Calu3 (cell line): ENCODE data around the gene MAD2L2. TPM values are rescaled to one million over a fixed set of nuclear protein-coding genes. Genes with fewer than 3 reads are reported as not detected.

Experiments
- BruUV-seq: library from RNA; stranded (reverse); fragments of 400-500 nt; replicated peaks from 2 replicates; lab custom pipeline; 2021; lab: Mats Ljungman, UMichigan
- CTCF ChIA-PET: fragments of 300-600 bp; sonication (Branson Sonifier 250); formaldehyde crosslinking; loops from one replicate; lab custom pipeline; 2022; ENCODE audit warnings: antibody characterized with exemption; lab: Charles Lee
- DNase-seq: peaks from one replicate; pipeline ENCODE4 v3.0.0; 2022
- H3K27ac Mint-ChIP-seq: one replicate; pipeline ENCODE4 v1.8.0; 2022; ENCODE audit warnings: mixed read lengths; ENCODE audit not compliant: unreplicated experiment
- H3K27me3 Mint-ChIP-seq: one replicate; pipeline ENCODE4 v1.8.0; 2022; ENCODE audit warnings: mixed read lengths; ENCODE audit not compliant: unreplicated experiment
- H3K36me3 Mint-ChIP-seq: one replicate; pipeline ENCODE4 v1.8.0; 2022; ENCODE audit warnings: mild to moderate bottlenecking, moderate library complexity, mixed read lengths; ENCODE audit not compliant: insufficient read depth, unreplicated experiment
- H3K4me1 Mint-ChIP-seq: one replicate; pipeline ENCODE4 v1.8.0; 2022; ENCODE audit warnings: mild to moderate bottlenecking, low read depth, mixed read lengths; ENCODE audit not compliant: unreplicated experiment
- H3K4me3 Mint-ChIP-seq: one replicate; pipeline ENCODE4 v1.8.0; 2022; ENCODE audit warnings: mild to moderate bottlenecking, low read depth, moderate library complexity, mixed read lengths; ENCODE audit not compliant: unreplicated experiment
- H3K9me3 Mint-ChIP-seq: one replicate; pipeline ENCODE4 v1.8.0; 2022; ENCODE audit warnings: low read depth, mixed read lengths; ENCODE audit not compliant: unreplicated experiment
- CTCF ChIP-seq: fragments of 200-600 bp; IDR thresholded peaks from one replicate; pipeline ENCODE4 v1.8.0; 2022; ENCODE audit warnings: antibody characterized with exemption; ENCODE audit not compliant: unreplicated experiment
- intact Hi-C: fragments of 100-400 bp; cut with micrococcal nuclease; formaldehyde crosslinking; loops from one replicate; pipeline ENCODE4 v1.10.0; 2022; ENCODE audit not compliant: unreplicated experiment
- total RNA-seq: library from RNA; stranded (reverse); gene quantifications from 2 replicates; pipeline ENCODE4 v1.2.3, GENCODE V29; 2022

MAD2L2 gene
- total RNA-seq, 1 experiment from 2014 or later: 19.2 TPM

DNA sequence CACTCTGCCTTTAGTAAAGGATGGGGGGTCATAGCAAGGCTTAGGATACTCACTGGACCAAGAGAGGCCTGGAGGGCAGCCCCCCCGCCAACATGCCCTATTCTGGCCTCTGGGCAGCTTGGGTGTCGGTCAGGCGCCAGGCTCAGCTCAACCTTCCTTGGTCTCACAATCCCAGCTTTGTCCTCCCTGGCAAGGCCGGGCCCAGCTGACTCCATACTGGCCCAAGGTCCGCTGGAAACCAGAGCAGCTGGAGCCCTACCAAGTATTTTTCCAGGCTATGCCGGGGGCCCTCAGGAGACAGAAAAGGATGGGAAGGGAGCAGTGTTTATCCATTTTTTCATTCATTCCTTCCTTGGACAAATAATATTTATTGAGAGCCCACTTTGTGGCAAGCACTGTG lies 32.9 kb downstream of the MAD2L2 start:
- TF ChIP-seq CTCF: no peak
- H3K27ac Mint-ChIP-seq: no peak overlapping the region
- H3K27me3 Mint-ChIP-seq: peaks cover 42% of the 10 kb centered on the region
- H3K9me3 Mint-ChIP-seq: no peaks in the 10 kb centered on the region
- CTCF ChIA-PET: no interaction called here
- H3K4me3 Mint-ChIP-seq: no peak overlapping the region
- peaks cover under 1% of the 10 kb centered on the region for H3K36me3 Mint-ChIP-seq
- no TSS peak for BruUV-seq
- H3K4me1 Mint-ChIP-seq: peaks cover 9% of the 10 kb centered on the region
- no peak for DNase-seq
- intact Hi-C loops: no loop called here

DNA sequence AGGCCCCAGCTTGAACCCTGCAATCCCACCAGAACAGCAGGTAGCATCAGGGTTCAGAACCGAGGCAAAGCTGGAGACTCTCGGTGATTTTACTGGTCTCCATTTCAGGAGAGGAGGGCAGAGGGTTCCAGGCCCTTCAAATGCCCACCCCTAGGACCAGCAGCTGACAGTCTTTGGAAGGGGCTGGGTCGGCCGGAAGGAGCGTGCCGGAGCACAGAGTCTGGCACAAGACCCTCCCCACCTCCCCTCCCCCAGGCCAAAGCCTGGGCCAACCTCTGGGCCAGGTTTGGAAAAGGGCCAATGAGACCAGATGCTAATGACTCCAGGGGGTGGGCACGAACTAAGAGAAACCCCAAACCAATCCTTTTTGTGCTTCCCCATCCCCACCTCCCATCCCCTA lies 33.6 kb downstream of the MAD2L2 start:
- Mint-ChIP-seq H3K9me3 (no peaks in the 10 kb centered on the region), H3K36me3 (no peaks in the 10 kb centered on the region), H3K4me3 (no peak overlapping the region), H3K4me1 (peaks cover 9% of the 10 kb centered on the region), H3K27ac (no peak overlapping the region), H3K27me3 (peaks cover 46% of the 10 kb centered on the region)
- intact Hi-C loops: no loop called here
- CTCF ChIA-PET: no interaction called here
- no TSS peak for BruUV-seq
- no peak for DNase-seq
- TF ChIP-seq CTCF: no peak

DNA sequence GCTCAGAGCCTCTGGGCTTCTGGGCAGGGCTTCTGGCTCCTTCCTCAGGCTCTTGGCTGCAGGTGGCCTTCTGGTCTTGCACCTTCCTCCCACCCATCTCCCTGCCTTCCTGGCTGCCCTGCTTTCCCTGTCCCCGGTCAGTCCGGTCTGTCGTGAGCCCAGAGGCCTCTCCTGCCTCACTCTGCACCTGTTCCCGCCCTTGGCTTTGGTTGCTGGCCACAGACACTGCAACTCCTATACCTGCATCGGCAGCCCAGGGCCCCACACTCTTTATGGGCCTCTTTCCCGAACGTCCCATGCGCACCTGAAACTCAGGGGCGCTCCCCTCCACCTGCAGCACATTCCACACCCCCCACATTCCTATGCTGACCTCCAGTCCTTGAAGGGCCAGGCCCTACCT lies 34.6 kb downstream of the MAD2L2 start:
- no peak for TF ChIP-seq CTCF
- Mint-ChIP-seq H3K4me3 (no peak overlapping the region), H3K9me3 (no peaks in the 10 kb centered on the region), H3K4me1 (peaks cover 9% of the 10 kb centered on the region), H3K36me3 (no peaks in the 10 kb centered on the region), H3K27me3 (peaks cover 39% of the 10 kb centered on the region), H3K27ac (no peak overlapping the region)
- no TSS peak for BruUV-seq
- intact Hi-C loops: no loop called here
- CTCF ChIA-PET: interaction anchor here (0.6 to 1.3 kb wide), 7 partner anchors 10 to 609 kb away, joined by 3 to 6 read pairs (median 3); partner anchors contain the start of gene FBXO6
- no peak for DNase-seq

DNA sequence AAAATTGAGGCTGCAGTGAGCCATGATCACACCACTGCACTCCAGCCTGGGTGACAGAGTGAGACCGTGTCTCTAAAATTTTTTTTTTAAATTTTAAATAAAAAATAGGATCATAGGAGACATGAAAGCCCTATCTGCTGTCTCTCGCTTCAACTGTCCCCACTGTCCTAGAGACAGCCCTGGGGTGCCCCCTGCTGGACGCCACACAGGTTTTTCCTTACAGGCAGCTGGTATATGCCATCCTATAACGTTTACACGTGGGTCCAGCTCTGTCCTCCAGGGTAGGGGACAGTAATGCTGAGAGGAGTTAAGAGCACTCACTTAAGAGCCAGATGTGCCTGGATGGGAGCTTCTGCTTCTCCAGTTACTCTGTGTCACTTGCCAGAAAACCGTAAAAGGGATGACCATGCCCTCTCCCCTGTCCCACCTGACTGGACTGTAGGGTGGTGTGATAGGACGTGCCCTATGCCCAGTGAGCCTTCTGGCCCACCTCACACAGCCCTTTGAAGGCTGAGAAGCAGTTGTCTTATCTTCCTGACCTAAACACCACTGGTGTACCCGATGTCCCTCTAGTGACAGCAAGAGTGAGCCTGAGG lies 35.2 kb downstream of the MAD2L2 start:
- no peak overlapping the region for H3K27ac Mint-ChIP-seq
- no TSS peak for BruUV-seq
- intact Hi-C loops: no loop called here

More for the DNA sequence above, 35.2 kb downstream of the MAD2L2 start:
- Mint-ChIP-seq H3K27me3 (peaks cover 34% of the 10 kb centered on the region), H3K4me3 (no peak overlapping the region), H3K9me3 (no peaks in the 10 kb centered on the region), H3K4me1 (peaks cover 3% of the 10 kb centered on the region), H3K36me3 (no peaks in the 10 kb centered on the region)
- TF ChIP-seq CTCF: peak; percentile 55
- peak; percentile 88 for DNase-seq
- CTCF ChIA-PET: interaction anchor here (0.6 to 1.3 kb wide), 8 partner anchors 9 to 608 kb away, joined by 3 to 6 read pairs (median 3); partner anchors contain the start of gene FBXO6
